Ascending aorta (tissue), 2 donors: ENCODE results near the gene NOL9. TPM values are rescaled to one million over a fixed set of nuclear protein-coding genes. Genes with fewer than 3 reads are reported as not detected.

Experiments used
- DNase-seq, 2 donors: peaks; one replicate each; pipeline ENCODE4 v3.0.0-alpha.2; 2019; ENCODE audit warnings: low spot score in 2 of 2
- H3K27ac ChIP-seq, 2 donors: fragments of 200-600 bp; sonication (generic); one replicate each; pipeline ENCODE4 v1.5.1; 2016 to 2017; ENCODE audit warnings: mild to moderate bottlenecking in 1 of 2
- H3K27me3 ChIP-seq: fragments of 200-600 bp; sonication (generic); one replicate; pipeline ENCODE4 v1.5.1; 2017
- H3K36me3 ChIP-seq, 2 donors: fragments of 200-600 bp; sonication (generic); one replicate each; pipeline ENCODE4 v1.5.1; 2016
- H3K4me1 ChIP-seq, 2 donors: fragments of 200-600 bp; sonication (generic); one replicate each; pipeline ENCODE4 v1.5.1; 2016 to 2017; ENCODE audit warnings: mild to moderate bottlenecking in 1 of 2
- H3K4me3 ChIP-seq, 2 donors: fragments of 200-600 bp; sonication (generic); one replicate each; pipeline ENCODE4 v1.5.1; 2016 to 2017; ENCODE audit warnings: mild to moderate bottlenecking in 1 of 2
- H3K9me3 ChIP-seq, 2 donors: fragments of 200-600 bp; sonication (generic); one replicate each; pipeline ENCODE4 v1.5.1; 2016
- CTCF ChIP-seq, 3 experiments: fragments of 200-600 bp in 2 of 3; fragments of 450-650 bp in 1 of 3; sonication (generic) in 2 of 3; IDR thresholded peaks; one replicate each; pipeline ENCODE4 v1.5.1; 2016 to 2019; ENCODE audit warnings: antibody characterized with exemption in 3 of 3, mild to moderate bottlenecking in 1 of 3, moderate library complexity in 1 of 3
- intact Hi-C: fragments of 100-400 bp; cut with DNase I; formaldehyde crosslinking; loops from one replicate; pipeline ENCODE4 v1.15.1; 2023
- total RNA-seq: library from RNA; depleted of rRNA; stranded (reverse); fragments of >200 nt; gene quantifications from one replicate; pipeline ENCODE4 v1.1.0, GENCODE V29; 2016

The NOL9 gene
- total RNA-seq, 1 donor from 2014 or later: 31.0 TPM

- peak; percentile 95 to 100 for DNase-seq
- Histone ChIP-seq H3K27ac (peak within 1 kb of the TSS; percentile 92 to 94), H3K4me1 (peaks cover 14 to 23% of the 10 kb centered on the region in 2 donors), H3K4me3 (peak within 1 kb of the TSS; percentile 64 to 87), H3K9me3 (no peaks in the 10 kb centered on the region), H3K36me3 (no peaks in the 10 kb centered on the region), H3K27me3 (no peaks in the 10 kb centered on the region)
- intact Hi-C loops: loop anchor here (1.0 to 2.0 kb wide), 5 partner anchors 22 to 59 kb away; partner anchors contain the start of genes NOL9, PHF13 and THAP3
- TF ChIP-seq CTCF (IDR thresholded peaks at IDR 0.05): no peak
Measured at GRCh38 chr1:6579374-6580118, 25.2 kb upstream of the NOL9 start, which contains the start of gene ZBTB48. ZBTB48 (plus strand) TSS chr1:6579994; CDS start chr1:6580610, 616 bp downstream.

GRCh38 chr1:6578624-6579373 is 24.5 kb upstream of the NOL9 start:
- H3K27ac ChIP-seq: peak overlapping the region; percentile 92 to 94
- no peaks in the 10 kb centered on the region for H3K9me3 ChIP-seq
- no peaks in the 10 kb centered on the region for H3K36me3 ChIP-seq
- DNase-seq: no peak
- H3K4me1 ChIP-seq: peaks cover 14 to 23% of the 10 kb centered on the region in 2 donors
- peak overlapping the region in 1 of 2 donors; percentile 87 for H3K4me3 ChIP-seq
- intact Hi-C loops: loop anchor here (1.0 kb wide), 3 partner anchors 23 to 35 kb away; partner anchors contain the start of genes NOL9 and PHF13
- no peak for TF ChIP-seq CTCF (IDR thresholded peaks at IDR 0.05)
- no peaks in the 10 kb centered on the region for H3K27me3 ChIP-seq

GRCh38 chr1:6577831-6578525 is 23.7 kb upstream of the NOL9 start:
- TF ChIP-seq CTCF (IDR thresholded peaks at IDR 0.05): no peak
- Histone ChIP-seq H3K36me3 (no peaks in the 10 kb centered on the region), H3K27me3 (no peaks in the 10 kb centered on the region), H3K27ac (peak overlapping the region in 1 of 2 donors; percentile 94), H3K9me3 (no peaks in the 10 kb centered on the region), H3K4me1 (peaks cover 14 to 23% of the 10 kb centered on the region in 2 donors), H3K4me3 (no peak overlapping the region)
- intact Hi-C loops: no loop called here
- no peak for DNase-seq

- intact Hi-C loops: no loop called here
- H3K4me1 ChIP-seq: peaks cover 6% of the 10 kb centered on the region in 2 donors
- no peak for TF ChIP-seq CTCF (IDR thresholded peaks at IDR 0.05)
- H3K9me3 ChIP-seq: no peaks in the 10 kb centered on the region
- no peaks in the 10 kb centered on the region for H3K36me3 ChIP-seq
- no peaks in the 10 kb centered on the region for H3K27me3 ChIP-seq
- no peak for DNase-seq
- H3K27ac ChIP-seq: no peak overlapping the region
- H3K4me3 ChIP-seq: no peak overlapping the region
Measured at GRCh38 chr1:6574818-6575217, 20.5 kb upstream of the NOL9 start.

- Histone ChIP-seq H3K36me3 (no peaks in the 10 kb centered on the region), H3K9me3 (no peaks in the 10 kb centered on the region), H3K27me3 (no peaks in the 10 kb centered on the region), H3K27ac (no peak overlapping the region), H3K4me3 (no peak overlapping the region), H3K4me1 (peaks cover 2% of the 10 kb centered on the region in 2 donors)
- no peak for TF ChIP-seq CTCF (IDR thresholded peaks at IDR 0.05)
- intact Hi-C loops: no loop called here
- no peak for DNase-seq
Measured at GRCh38 chr1:6574025-6574620, 19.8 kb upstream of the NOL9 start.
